Measurements from ENCODE around the gene HTATSF1.

HTATSF1 gene

GRCh38 chrX:136496764-136497555, 432 bp upstream of the HTATSF1 start:
- DNase-seq, result peak; percentile 80

DNA sequence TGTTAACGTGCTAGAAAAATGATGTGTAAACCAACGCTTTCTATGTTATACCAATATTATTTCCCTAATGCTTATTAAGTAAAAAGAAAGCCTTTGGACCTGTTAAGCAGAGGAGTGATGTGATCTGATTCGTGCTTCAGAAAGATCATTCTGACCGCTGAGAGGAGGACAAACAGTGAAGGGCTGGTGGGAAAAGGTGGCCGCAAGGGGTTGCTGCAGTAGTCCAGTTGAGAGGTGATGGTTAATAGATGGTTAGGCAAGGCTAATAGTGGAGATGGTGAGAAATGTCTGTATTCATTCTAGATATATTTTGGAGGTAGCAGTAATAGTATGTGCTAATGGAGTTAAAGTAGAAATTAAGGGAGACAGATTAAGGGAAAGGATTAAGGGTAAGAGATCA, 21.7 kb downstream of the HTATSF1 start:
- DNase-seq, result no peak

DNA sequence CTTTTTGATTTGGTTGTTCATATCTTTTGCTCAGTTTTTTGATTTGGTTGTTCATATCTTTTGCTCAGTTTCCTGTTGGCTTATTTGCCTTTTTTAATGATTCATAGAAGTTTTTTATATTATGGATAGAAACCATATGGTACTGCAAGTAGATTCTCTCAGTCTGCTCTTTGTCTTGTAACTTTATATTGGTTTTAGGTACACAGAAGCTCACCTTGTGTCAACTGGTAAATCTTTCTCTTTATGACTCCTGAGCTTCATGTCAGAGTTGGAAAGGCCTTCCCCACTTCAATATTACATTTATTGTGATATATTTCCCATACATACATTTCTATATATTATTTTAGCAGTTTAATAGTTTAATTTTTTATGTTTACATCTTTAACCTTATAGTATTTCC, 26.4 kb downstream of the HTATSF1 start:
- no peak for DNase-seq

DNA sequence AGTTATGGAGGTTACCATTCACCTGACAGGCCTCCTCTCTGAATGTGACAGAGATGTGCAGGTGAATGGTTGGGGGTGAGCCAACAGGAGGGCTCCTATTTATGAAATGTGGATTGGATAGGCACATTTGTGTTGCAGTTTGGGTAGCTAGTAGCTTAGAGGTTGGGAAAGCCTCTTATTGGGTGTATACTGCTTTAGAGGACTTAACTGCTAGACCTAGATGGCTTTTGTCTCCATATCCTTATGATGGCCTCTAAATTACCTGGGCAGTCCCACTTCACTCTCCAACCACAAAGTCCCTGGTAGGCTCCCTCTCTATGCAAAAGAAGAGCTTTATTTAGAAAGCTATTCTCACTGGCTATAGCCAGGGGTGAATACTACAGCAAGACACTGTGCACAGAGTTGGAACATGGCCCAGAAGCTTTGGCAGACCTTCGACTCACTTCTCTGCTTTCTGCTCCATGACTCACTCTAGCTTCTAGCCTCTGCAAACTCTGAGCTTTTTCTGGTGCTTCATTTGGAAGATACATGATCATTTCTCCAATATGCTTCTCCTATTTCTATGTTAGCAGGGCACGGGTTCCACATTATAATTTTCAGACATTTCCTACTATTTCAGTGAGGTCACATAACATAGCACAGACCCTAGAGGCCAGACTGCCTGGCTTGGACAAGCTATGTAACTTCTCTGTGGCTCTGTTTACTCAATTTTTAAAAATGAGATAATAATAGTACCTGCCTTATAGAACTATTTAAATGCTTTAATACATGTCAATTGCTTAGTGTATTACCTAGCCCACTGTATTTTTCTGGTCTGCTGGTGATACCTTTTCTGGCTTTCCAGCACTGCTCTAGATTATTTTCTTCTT, 28.6 kb downstream of the HTATSF1 start:
- no peak for DNase-seq

DNA sequence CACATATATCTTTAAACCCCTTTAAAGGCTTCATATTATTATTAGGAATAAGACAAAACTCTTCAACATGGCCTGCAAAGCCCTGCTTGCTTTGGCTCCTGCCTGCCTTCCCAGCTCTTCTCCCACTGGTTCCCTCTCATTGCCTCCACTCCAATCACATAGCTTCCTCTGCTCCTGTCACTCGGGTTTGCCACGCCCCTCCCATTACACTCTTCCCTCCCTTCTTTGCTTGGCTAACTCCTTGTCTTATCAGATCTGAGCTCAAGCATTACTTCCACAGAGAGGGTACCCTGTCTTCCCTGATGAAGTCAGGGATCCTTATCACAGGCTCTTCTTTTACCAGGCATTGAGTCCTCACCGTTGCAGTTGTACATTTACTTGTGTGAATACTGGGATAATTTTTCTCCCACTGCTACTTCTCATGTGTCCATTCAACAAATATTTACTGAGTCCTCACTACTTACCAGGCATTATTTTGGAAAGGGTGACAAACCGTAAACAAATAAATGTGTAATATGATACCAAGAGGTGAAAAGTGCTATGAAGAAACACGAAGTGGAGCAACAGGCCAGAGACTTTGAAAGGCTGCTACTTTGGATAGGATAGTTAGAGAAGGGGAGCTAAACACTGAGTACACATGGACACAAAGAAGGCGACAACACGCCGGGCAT, 31.4 kb downstream of the HTATSF1 start:
- DNase-seq, result no peak

GRCh38 chrX:136529795-136530194, 32.4 kb downstream of the HTATSF1 start:
- DNase-seq, result no peak

DNA sequence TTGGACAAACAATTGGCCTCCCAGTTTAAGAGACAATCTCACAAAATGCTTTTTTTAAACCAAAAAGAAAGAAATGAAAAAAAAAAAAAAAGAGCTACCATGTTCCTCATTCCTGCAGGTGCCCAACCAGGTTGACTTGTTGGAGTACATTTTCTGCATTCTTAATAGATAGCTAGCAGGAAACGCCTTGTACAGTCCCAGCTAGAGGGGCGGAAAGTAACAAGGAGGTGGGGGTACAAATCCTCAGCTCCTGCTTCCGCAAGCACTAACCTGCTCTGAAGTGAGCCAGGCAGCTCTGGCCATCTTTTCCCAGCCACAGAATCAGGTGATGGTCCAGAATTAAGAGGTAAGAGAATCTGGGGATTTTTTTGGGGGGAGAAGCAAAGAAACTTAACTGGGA, 34.6 kb downstream of the HTATSF1 start, which contains the start of gene VGLL1:
TSS of gene VGLL1 (plus strand) at position 265 of the 400 bp plus-strand sequence. CDS start 3,806 bp downstream, outside the sequence.
- no peak for DNase-seq

GRCh38 chrX:136534131-136534530, 36.7 kb downstream of the HTATSF1 start:
- DNase-seq, result no peak

DNA sequence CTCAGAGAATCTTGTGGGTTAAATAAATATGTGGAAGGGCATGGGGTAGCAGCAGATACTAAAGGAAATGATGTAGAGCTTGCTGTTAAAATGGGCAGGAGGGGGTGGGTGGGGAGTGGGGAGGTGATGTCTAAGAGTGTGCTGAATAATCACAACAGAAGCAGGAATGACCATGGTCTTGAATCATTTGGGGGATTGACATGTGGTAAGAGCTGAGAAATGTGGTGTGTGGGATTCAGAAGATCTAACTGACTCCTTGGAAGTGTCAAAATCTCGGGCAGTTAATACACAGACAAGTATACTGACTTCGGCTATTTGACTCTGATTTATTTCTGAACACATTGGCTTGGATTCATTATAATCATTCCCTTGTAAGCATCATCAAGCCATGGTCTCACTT, 41.4 kb downstream of the HTATSF1 start:
- no peak for DNase-seq

GRCh38 chrX:136540226-136540625, 42.8 kb downstream of the HTATSF1 start:
- DNase-seq, result no peak

- no peak for DNase-seq
Observed at GRCh38 chrX:136541294-136541693, 43.9 kb downstream of the HTATSF1 start.

DNA sequence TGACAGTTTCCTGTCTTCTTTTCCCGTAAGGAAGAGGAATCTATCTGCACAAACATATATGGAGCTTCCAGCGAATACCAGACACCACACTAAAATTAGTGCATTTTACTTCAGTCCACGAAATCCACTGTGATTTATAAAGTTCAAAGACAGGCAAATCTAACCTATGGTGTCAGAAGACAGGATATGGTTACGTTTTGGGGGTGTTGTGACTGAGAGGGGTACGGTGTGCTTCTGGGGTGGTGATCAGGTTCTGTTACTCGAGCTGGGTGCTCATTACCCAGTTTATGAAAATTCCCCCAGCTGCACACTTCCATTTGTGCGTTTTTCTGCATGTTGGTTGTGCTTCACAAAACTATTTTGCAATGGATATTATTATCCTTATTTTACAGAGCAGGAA, 44.9 kb downstream of the HTATSF1 start:
- DNase-seq, result no peak

DNA sequence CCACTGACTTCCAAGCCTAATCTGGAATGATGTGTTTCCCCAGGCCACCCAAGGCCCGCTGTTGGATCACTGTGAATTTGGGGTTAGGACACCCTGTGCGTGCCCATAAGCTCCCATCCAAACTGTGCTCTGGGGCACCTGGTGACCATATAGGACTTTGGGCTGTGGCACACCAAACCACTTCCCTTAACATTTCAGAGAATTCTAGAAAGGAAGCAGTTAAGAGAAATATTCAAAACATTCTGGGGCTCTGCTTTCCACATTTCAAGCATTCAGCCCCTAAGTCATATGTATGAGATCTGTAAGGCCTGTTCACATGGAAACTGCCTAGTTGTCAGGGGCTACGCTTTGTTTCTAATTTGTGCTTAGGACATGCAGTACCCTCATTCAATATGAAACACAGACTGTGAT, 49.0 kb downstream of the HTATSF1 start:
- DNase-seq, result no peak

DNA sequence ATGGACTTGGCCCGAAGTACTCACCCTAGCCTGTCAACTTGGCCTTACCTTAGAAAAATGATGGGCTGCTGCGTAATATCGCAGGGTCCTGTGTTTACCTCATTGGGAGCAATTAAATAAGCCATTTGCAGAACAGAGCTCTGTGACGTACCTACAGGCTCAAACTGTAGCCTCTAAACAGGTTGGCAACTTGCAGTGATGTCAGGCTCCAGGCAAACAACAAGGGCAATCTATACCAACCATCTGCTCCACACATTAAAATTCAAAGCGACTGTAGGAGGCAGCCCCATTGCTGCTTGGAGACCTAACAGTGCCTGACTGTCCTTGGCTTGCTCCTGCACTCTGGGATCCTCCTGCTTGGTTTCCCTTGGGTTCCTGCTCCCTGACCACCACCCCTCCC, 51.8 kb downstream of the HTATSF1 start:
- no peak for DNase-seq

GRCh38 chrX:136551410-136551809, 54.0 kb downstream of the HTATSF1 start:
- no peak for DNase-seq

- no peak for DNase-seq
Observed at GRCh38 chrX:136555694-136556093, 58.3 kb downstream of the HTATSF1 start.
